Measurements from ENCODE around the gene SLC46A3.

- TF ChIP-seq POLR2AphosphoS5 (IDR thresholded peaks at IDR 0.05; ENCODE audit: borderline replicate concordance, low read depth, low read length): peak; percentile 98
- no peak for TF ChIP-seq EZH2 (IDR thresholded peaks at IDR 0.05)
Measured at GRCh38 chr13:28658796-28659620, 59.8 kb downstream of the SLC46A3 start, which contains the start of gene POMP.
